HCT116 (cell line): Measurements from ENCODE around the gene MACROD1. TPM values are rescaled to one million over a fixed set of nuclear protein-coding genes. Genes with fewer than 3 reads are reported as not detected.

Experiments
- ATAC-seq: fragments of 200-7000 bp; cut with Tn5 transposase; 2 replicates; pipeline ENCODE4 v1.9.1; 2020; ENCODE audit warnings: mild to moderate bottlenecking, moderate library complexity
- BruUV-seq: library from RNA; stranded (reverse); fragments of 400-500 nt; replicated peaks from 2 replicates; lab custom pipeline; 2021; lab: Mats Ljungman, UMichigan
- CTCF ChIA-PET: fragments of 300-600 bp; sonication (Branson Sonifier 250); formaldehyde crosslinking; loops from one replicate; lab custom pipeline; 2021; ENCODE audit warnings: antibody characterized with exemption; lab: Charles Lee
- POLR2A ChIA-PET: fragments of 300-600, 350-600 bp; sonication (Branson Sonifier 250); formaldehyde crosslinking; loops from one replicate; lab custom pipeline; 2021; ENCODE audit warnings: antibody characterized with exemption; lab: Charles Lee
- RAD21 ChIA-PET, 2 experiments: fragments of 300-600 bp; sonication (Branson Sonifier 250); formaldehyde crosslinking; loops; one replicate each; lab custom pipeline; 2023; ENCODE audit warnings: low total read pairs in 2 of 2; ENCODE audit not compliant: uncharacterized antibody in 2 of 2, unreplicated experiment in 2 of 2, low non-redundant PET in 1 of 2; lab: Charles Lee
- DNase-seq: peaks from one replicate; pipeline ENCODE4 v3.0.0-alpha.2; 2010; ENCODE audit warnings: low read depth, low spot score
- H2AFZ ChIP-seq: fragments of 200-600 bp; shearing (Covaris generic), sonication (generic); 2 replicates; pipeline ENCODE4 v1.6.1; 2017; ENCODE audit warnings: low read depth, mixed run types, mixed read lengths, antibody characterized with exemption, low read length; ENCODE audit not compliant: poor library complexity, severe bottlenecking
- H3K27ac ChIP-seq: 2 replicates; pipeline ENCODE4 v1.5.1; 2012; ENCODE audit warnings: low read depth, low read length
- H3K27me3 ChIP-seq: fragments of 200-600 bp; sonication (generic); 2 replicates; pipeline ENCODE4 v1.6.1; 2016; ENCODE audit warnings: mixed run types, low read length, mixed read lengths; ENCODE audit not compliant: insufficient read depth
- H3K36me3 ChIP-seq, 2 experiments: fragments of 200-500 bp in 1 of 2; fragments of 200-600 bp in 1 of 2; sonication (Bioruptor generic) in 1 of 2; sonication (generic) in 1 of 2; 2 replicates each; pipeline versions ENCODE4 v1.5.1 to v1.6.1; 2014 to 2016; ENCODE audit warnings: low read length in 2 of 2, inconsistent platforms in 1 of 2, mixed read lengths in 1 of 2, mixed run types in 1 of 2; ENCODE audit not compliant: insufficient read depth in 2 of 2, control insufficient read depth in 1 of 2
- H3K4me1 ChIP-seq, 2 experiments: fragments of 200-600 bp in 1 of 2; sonication (generic) in 1 of 2; 2 replicates each; pipeline versions ENCODE4 v1.5.1 to v1.6.1; 2012 to 2017; ENCODE audit warnings: low read length in 2 of 2, inconsistent platforms in 1 of 2, mild to moderate bottlenecking in 1 of 2, mixed read lengths in 1 of 2, mixed run types in 1 of 2, moderate library complexity in 1 of 2; ENCODE audit not compliant: insufficient read depth in 2 of 2, control insufficient read depth in 1 of 2
- H3K4me2 ChIP-seq: fragments of 200-600 bp; sonication (generic); 2 replicates; pipeline ENCODE4 v1.6.1; 2017; ENCODE audit warnings: mixed run types, low read length, mixed read lengths
- H3K4me3 ChIP-seq, 2 experiments: fragments of 200-600 bp in 1 of 2; sonication (generic) in 1 of 2; replicated peaks in 1 of 2; 2 replicates each; pipeline ENCODE4 v1.5.1; 2011 to 2016; ENCODE audit warnings: low read length in 2 of 2, control low read depth in 1 of 2, low read depth in 1 of 2, mild to moderate bottlenecking in 1 of 2, mixed read lengths in 1 of 2, mixed run types in 1 of 2
- H3K79me2 ChIP-seq: fragments of 200-600 bp; sonication (generic); 2 replicates; pipeline ENCODE4 v1.6.1; 2017; ENCODE audit warnings: mild to moderate bottlenecking, mixed run types, low read length, moderate library complexity, mixed read lengths; ENCODE audit not compliant: insufficient read depth
- H3K9ac ChIP-seq: fragments of 200-600 bp; sonication (generic); 2 replicates; pipeline ENCODE4 v1.6.1; 2016; ENCODE audit warnings: low read length, mixed read lengths
- H3K9me2 ChIP-seq: fragments of 200-600 bp; sonication (generic), shearing (Covaris generic); 2 replicates; pipeline ENCODE4 v1.6.1; 2017; ENCODE audit warnings: mixed run types, mild to moderate bottlenecking, moderate library complexity; ENCODE audit not compliant: insufficient read depth
- H3K9me3 ChIP-seq, 2 experiments: fragments of 200-500 bp in 1 of 2; fragments of 200-600 bp in 1 of 2; sonication (Bioruptor generic) in 1 of 2; sonication (generic) in 1 of 2; 2 replicates each; pipeline ENCODE4 v1.6.1; 2014 to 2017; ENCODE audit warnings: low read length in 2 of 2, mixed read lengths in 2 of 2, inconsistent platforms in 1 of 2, low read depth in 1 of 2, mild to moderate bottlenecking in 1 of 2, mixed run types in 1 of 2, moderate library complexity in 1 of 2; ENCODE audit not compliant: control insufficient read depth in 1 of 2, insufficient read depth in 1 of 2
- H4K20me1 ChIP-seq: fragments of 200-600 bp; sonication (generic), shearing (Covaris generic); 2 replicates; pipeline ENCODE4 v1.6.1; 2017; ENCODE audit warnings: mixed run types, mild to moderate bottlenecking, moderate library complexity; ENCODE audit not compliant: insufficient read depth
- ATF3 ChIP-seq: IDR thresholded peaks from 2 replicates; pipeline ENCODE4 v1.6.1; 2012
- CBX3 ChIP-seq: IDR thresholded peaks from 2 replicates; pipeline ENCODE4 v1.6.1; 2012; ENCODE audit warnings: low read depth
- CEBPB ChIP-seq: IDR thresholded peaks from 2 replicates; pipeline ENCODE4 v1.6.1; 2012; ENCODE audit warnings: low read depth
- CTCF ChIP-seq, 3 experiments: fragments of 200-600 bp in 1 of 3; sonication (generic) in 1 of 3; IDR thresholded peaks in 2 of 3; conservative IDR thresholded peaks in 1 of 3; 2 replicates each; pipeline ENCODE4 v1.5.1; 2012 to 2017; ENCODE audit warnings: low read depth in 2 of 3, low read length in 2 of 3, antibody characterized with exemption in 1 of 3, borderline replicate concordance in 1 of 3, control low read depth in 1 of 3, mild to moderate bottlenecking in 1 of 3, mixed read lengths in 1 of 3, mixed run types in 1 of 3, moderate library complexity in 1 of 3; ENCODE audit not compliant: insufficient read depth in 1 of 3
- EGR1 ChIP-seq: IDR thresholded peaks from 2 replicates; pipeline ENCODE4 v1.6.1; 2012; ENCODE audit warnings: low read depth
- ELF1 ChIP-seq: IDR thresholded peaks from 2 replicates; pipeline ENCODE4 v1.6.1; 2012; ENCODE audit warnings: low read depth, borderline replicate concordance
- FOSL1 ChIP-seq: IDR thresholded peaks from 2 replicates; pipeline ENCODE4 v1.6.1; 2012; ENCODE audit warnings: low read depth
- MAX ChIP-seq: IDR thresholded peaks from 2 replicates; pipeline ENCODE4 v1.6.1; 2012
- RAD21 ChIP-seq: IDR thresholded peaks from 2 replicates; pipeline ENCODE4 v1.6.1; 2012; ENCODE audit warnings: low read depth, mild to moderate bottlenecking
- SP1 ChIP-seq: IDR thresholded peaks from 2 replicates; pipeline ENCODE4 v1.6.1; 2012; ENCODE audit warnings: low read depth
- TCF7L2 ChIP-seq: IDR thresholded peaks from 2 replicates; pipeline ENCODE4 v1.7.0; 2011; ENCODE audit warnings: borderline replicate concordance, inconsistent platforms; ENCODE audit not compliant: insufficient read depth, insufficient read length; ENCODE audit errors: extremely low read depth
- ZFX ChIP-seq: fragments of 450-650 bp; IDR thresholded peaks from 2 replicates; pipeline ENCODE4 v1.6.1; 2017
- intact Hi-C: fragments of 100-400 bp; cut with micrococcal nuclease; formaldehyde crosslinking; loops from 2 replicates; pipeline ENCODE4 v1.10.0; 2022
- total RNA-seq: library from RNA; stranded (reverse); gene quantifications from one replicate; pipeline ENCODE4 v1.2.1, GENCODE V29; 2021; ENCODE audit not compliant: unreplicated experiment
- TF ChIP-seq, protein P1 (sequence below): IDR thresholded peaks from 2 replicates; pipeline ENCODE4 v1.6.1; 2012; ENCODE audit warnings: low read depth

The MACROD1 gene
- total RNA-seq, 1 experiment from 2014 or later: 61.1 TPM

GRCh38 chr11:64068705-64069400, 97.1 kb downstream of the MACROD1 start:
- no peaks in the 10 kb centered on the region for H3K27me3 ChIP-seq
- H4K20me1 ChIP-seq: no peaks in the 10 kb centered on the region
- H2AFZ ChIP-seq: no peak overlapping the region
- RAD21 ChIA-PET: no interaction called here
- intact Hi-C loops: no loop called here
- H3K4me3 ChIP-seq: no peak overlapping the region
- H3K9ac ChIP-seq: no peak overlapping the region
- BruUV-seq: no TSS peak
- no peak for TF ChIP-seq CEBPB
- TF ChIP-seq FOSL1: no peak
- no peak for TF ChIP-seq TCF7L2
- ATAC-seq (no peak), DNase-seq (no peak)
- CTCF ChIA-PET: no interaction called here
- H3K9me2 ChIP-seq: no peaks in the 10 kb centered on the region
- POLR2A ChIA-PET: no interaction called here
- H3K27ac ChIP-seq: no peak overlapping the region
- H3K9me3 ChIP-seq: no peaks in the 10 kb centered on the region
- H3K4me1 ChIP-seq: no peaks in the 10 kb centered on the region
- H3K79me2 ChIP-seq: no peaks in the 10 kb centered on the region
- no peak overlapping the region for H3K4me2 ChIP-seq
- no peaks in the 10 kb centered on the region for H3K36me3 ChIP-seq

DNA sequence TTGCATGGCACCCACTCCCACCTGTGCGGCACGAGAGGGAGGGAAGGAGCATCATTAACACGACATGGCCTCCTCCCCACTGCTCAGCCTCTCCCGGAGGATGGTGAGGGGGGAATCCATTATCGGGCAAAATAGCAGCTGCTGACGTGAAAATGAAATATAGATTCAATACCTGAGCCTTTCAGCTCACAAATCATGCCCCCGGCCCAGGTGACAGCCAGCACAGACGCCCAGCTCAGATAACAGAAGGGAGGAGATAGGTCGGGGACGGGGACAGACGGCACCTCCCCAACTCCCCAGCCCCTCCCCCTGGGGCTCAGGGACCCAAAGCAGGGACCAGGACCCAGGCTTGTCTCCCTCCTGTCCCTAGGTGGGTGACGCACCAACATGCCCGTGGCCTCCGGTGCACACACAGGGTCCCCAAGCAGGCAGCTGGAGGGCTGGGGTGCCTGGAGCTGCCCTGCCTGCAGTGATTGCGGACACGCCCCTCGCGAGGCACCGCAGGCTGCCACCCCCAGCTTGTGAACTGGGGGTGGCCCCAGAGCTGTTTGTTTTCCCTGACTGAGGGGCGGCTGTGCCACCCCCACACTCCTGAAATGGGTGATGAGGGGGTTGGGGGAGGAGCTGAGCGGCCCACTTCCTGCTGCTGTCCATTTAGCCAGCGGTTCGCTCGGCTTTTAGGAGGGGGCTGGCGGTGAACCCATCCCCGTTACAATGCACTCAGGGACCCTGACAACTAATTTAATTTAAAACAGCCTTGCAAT, 98.5 kb downstream of the MACROD1 start:
- H3K9me2 ChIP-seq: no peaks in the 10 kb centered on the region
- H3K4me3 ChIP-seq: no peak overlapping the region
- no peaks in the 10 kb centered on the region for H3K4me1 ChIP-seq
- H2AFZ ChIP-seq: no peak overlapping the region
- DNase-seq (no peak), ATAC-seq (no peak)
- H3K27me3 ChIP-seq: no peaks in the 10 kb centered on the region
- BruUV-seq: no TSS peak
- POLR2A ChIA-PET: no interaction called here
- no peak overlapping the region for H3K27ac ChIP-seq
- H4K20me1 ChIP-seq: no peaks in the 10 kb centered on the region
- H3K9me3 ChIP-seq: no peaks in the 10 kb centered on the region
- no peaks in the 10 kb centered on the region for H3K79me2 ChIP-seq
- RAD21 ChIA-PET: no interaction called here
- CTCF ChIA-PET: no interaction called here
- no peak overlapping the region for H3K9ac ChIP-seq
- intact Hi-C loops: no loop called here
- H3K4me2 ChIP-seq: no peak overlapping the region
- no peaks in the 10 kb centered on the region for H3K36me3 ChIP-seq
- no peak for TF ChIP-seq EGR1
- TF ChIP-seq, protein P1, sequence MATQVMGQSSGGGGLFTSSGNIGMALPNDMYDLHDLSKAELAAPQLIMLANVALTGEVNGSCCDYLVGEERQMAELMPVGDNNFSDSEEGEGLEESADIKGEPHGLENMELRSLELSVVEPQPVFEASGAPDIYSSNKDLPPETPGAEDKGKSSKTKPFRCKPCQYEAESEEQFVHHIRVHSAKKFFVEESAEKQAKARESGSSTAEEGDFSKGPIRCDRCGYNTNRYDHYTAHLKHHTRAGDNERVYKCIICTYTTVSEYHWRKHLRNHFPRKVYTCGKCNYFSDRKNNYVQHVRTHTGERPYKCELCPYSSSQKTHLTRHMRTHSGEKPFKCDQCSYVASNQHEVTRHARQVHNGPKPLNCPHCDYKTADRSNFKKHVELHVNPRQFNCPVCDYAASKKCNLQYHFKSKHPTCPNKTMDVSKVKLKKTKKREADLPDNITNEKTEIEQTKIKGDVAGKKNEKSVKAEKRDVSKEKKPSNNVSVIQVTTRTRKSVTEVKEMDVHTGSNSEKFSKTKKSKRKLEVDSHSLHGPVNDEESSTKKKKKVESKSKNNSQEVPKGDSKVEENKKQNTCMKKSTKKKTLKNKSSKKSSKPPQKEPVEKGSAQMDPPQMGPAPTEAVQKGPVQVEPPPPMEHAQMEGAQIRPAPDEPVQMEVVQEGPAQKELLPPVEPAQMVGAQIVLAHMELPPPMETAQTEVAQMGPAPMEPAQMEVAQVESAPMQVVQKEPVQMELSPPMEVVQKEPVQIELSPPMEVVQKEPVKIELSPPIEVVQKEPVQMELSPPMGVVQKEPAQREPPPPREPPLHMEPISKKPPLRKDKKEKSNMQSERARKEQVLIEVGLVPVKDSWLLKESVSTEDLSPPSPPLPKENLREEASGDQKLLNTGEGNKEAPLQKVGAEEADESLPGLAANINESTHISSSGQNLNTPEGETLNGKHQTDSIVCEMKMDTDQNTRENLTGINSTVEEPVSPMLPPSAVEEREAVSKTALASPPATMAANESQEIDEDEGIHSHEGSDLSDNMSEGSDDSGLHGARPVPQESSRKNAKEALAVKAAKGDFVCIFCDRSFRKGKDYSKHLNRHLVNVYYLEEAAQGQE: no peak
- TF ChIP-seq SP1: no peak
- TF ChIP-seq CEBPB: no peak
- TF ChIP-seq ZFX: no peak
- no peak for TF ChIP-seq RAD21
- no peak for TF ChIP-seq MAX
- TF ChIP-seq CTCF (IDR thresholded peaks at IDR 0.05 in 2 of 3, conservative IDR thresholded peaks at IDR 0.05 in 1 of 3; ENCODE audit: borderline replicate concordance in 1 of 3, insufficient read depth in 1 of 3, low read depth in 2 of 3, low read length in 2 of 3): no peak
- TF ChIP-seq ATF3: no peak
- TF ChIP-seq ELF1: no peak
- TF ChIP-seq CBX3: no peak
